Neural cell (in vitro differentiated cells): Measurements from ENCODE around the gene CCN2. TPM values are rescaled to one million over a fixed set of nuclear protein-coding genes. Genes with fewer than 3 reads are reported as not detected.

Experiments used
- H2AFZ ChIP-seq: fragments of 200-600, 300-800 bp; sonication (generic), shearing (Covaris generic); 2 replicates; pipeline ENCODE4 v1.6.0; 2014; ENCODE audit warnings: low read depth, mild to moderate bottlenecking, antibody characterized with exemption, low read length, moderate library complexity
- H3F3A ChIP-seq: fragments of 200-600 bp; shearing (Covaris generic); 2 replicates; pipeline ENCODE4 v1.6.1; 2016; ENCODE audit warnings: mild to moderate bottlenecking, moderate library complexity, mixed read lengths, antibody characterized with exemption, low read length; ENCODE audit not compliant: insufficient read depth, poor library complexity, severe bottlenecking
- H3K27ac ChIP-seq: fragments of 200-600, 300-800 bp; sonication (generic), shearing (Covaris generic); 2 replicates; pipeline ENCODE4 v1.5.1; 2014; ENCODE audit warnings: mild to moderate bottlenecking, low read length, moderate library complexity
- H3K27me3 ChIP-seq: fragments of 300-800, 200-600 bp; sonication (generic), shearing (Covaris generic); 2 replicates; pipeline ENCODE4 v1.6.0; 2014; ENCODE audit warnings: mild to moderate bottlenecking, low read depth, low read length, moderate library complexity; ENCODE audit not compliant: insufficient read depth
- H3K36me3 ChIP-seq: fragments of 300-800, 200-600 bp; sonication (generic), shearing (Covaris generic); 2 replicates; pipeline ENCODE4 v1.5.1; 2014; ENCODE audit warnings: mild to moderate bottlenecking, antibody characterized with exemption, low read length, moderate library complexity; ENCODE audit not compliant: insufficient read depth
- H3K4me2 ChIP-seq: fragments of 300-800, 200-600 bp; sonication (generic), shearing (Covaris generic); 2 replicates; pipeline ENCODE4 v1.6.0; 2014; ENCODE audit warnings: mild to moderate bottlenecking, low read length
- H3K4me3 ChIP-seq: fragments of 300-800, 200-600 bp; sonication (generic), shearing (Covaris generic); 2 replicates; pipeline ENCODE4 v1.5.1; 2014; ENCODE audit warnings: mild to moderate bottlenecking, low read length, moderate library complexity
- H3K79me2 ChIP-seq: fragments of 200-600 bp; shearing (Covaris generic); replicated peaks from 2 replicates; pipeline ENCODE4 v1.6.0; 2014; ENCODE audit warnings: mild to moderate bottlenecking, low read length, moderate library complexity; ENCODE audit not compliant: insufficient read depth
- H3K9ac ChIP-seq: fragments of 300-800, 200-600 bp; sonication (generic), shearing (Covaris generic); 2 replicates; pipeline ENCODE4 v1.6.1; 2016; ENCODE audit warnings: mild to moderate bottlenecking, low read length, mixed read lengths
- H3K9me2 ChIP-seq: fragments of 200-600 bp; shearing (Covaris generic); 2 replicates; pipeline ENCODE4 v1.6.1; 2016; ENCODE audit warnings: mild to moderate bottlenecking, low read length, mixed read lengths; ENCODE audit not compliant: insufficient read depth
- H3K9me3 ChIP-seq: fragments of 200-600, 300-800 bp; sonication (generic), shearing (Covaris generic); 2 replicates; pipeline ENCODE4 v1.6.1; 2016; ENCODE audit warnings: mild to moderate bottlenecking, mixed run types, low read length, moderate library complexity, mixed read lengths
- H4K20me1 ChIP-seq: fragments of 200-600 bp; shearing (Covaris generic); 2 replicates; pipeline ENCODE4 v1.6.1; 2016; ENCODE audit warnings: mild to moderate bottlenecking, mixed run types; ENCODE audit not compliant: insufficient read depth
- EP300 ChIP-seq: fragments of 450-650 bp; conservative IDR thresholded peaks from 2 replicates; pipeline ENCODE4 v1.6.1; 2014; ENCODE audit warnings: antibody characterized with exemption, mild to moderate bottlenecking, moderate library complexity; ENCODE audit not compliant: poor library complexity, severe bottlenecking
- EZH2 ChIP-seq: fragments of 200-600, 300-800 bp; shearing (Covaris generic), sonication (generic); IDR thresholded peaks from 2 replicates; pipeline ENCODE4 v1.6.1; 2014; ENCODE audit warnings: antibody characterized with exemption, low read length, borderline replicate concordance, mild to moderate bottlenecking; ENCODE audit not compliant: insufficient read depth, poor library complexity, severe bottlenecking
- MXI1 ChIP-seq: fragments of 450-650 bp; conservative IDR thresholded peaks from 2 replicates; pipeline ENCODE4 v1.6.1; 2014; ENCODE audit warnings: antibody characterized with exemption, mild to moderate bottlenecking; ENCODE audit not compliant: poor library complexity, severe bottlenecking
- POLR2AphosphoS5 ChIP-seq: IDR thresholded peaks from 2 replicates; pipeline ENCODE4 v1.6.1; 2012
- RAD21 ChIP-seq: fragments of 450-650 bp; conservative IDR thresholded peaks from 2 replicates; pipeline ENCODE4 v1.6.1; 2014; ENCODE audit warnings: antibody characterized with exemption, mild to moderate bottlenecking, moderate library complexity
- SMC3 ChIP-seq: fragments of 450-650 bp; conservative IDR thresholded peaks from 2 replicates; pipeline ENCODE4 v1.6.1; 2014; ENCODE audit warnings: antibody characterized with exemption, mild to moderate bottlenecking, moderate library complexity; ENCODE audit not compliant: poor library complexity
- TAF1 ChIP-seq: IDR thresholded peaks from 2 replicates; pipeline ENCODE4 v1.6.1; 2012; ENCODE audit warnings: low read depth
- polyA plus RNA-seq: library from polyadenylated mRNA; depleted of rRNA; stranded (reverse); fragments of >200 nt; gene quantifications from 2 replicates; pipeline ENCODE4 v1.2.3, GENCODE V29; 2014
- TF ChIP-seq, protein P1 (sequence below): fragments of 450-650 bp; IDR thresholded peaks from 2 replicates; pipeline ENCODE4 v1.5.1; 2014; ENCODE audit warnings: antibody characterized with exemption, mild to moderate bottlenecking, moderate library complexity; ENCODE audit not compliant: poor library complexity, severe bottlenecking
- TF ChIP-seq, protein P2 (sequence below): IDR thresholded peaks from 2 replicates; pipeline ENCODE4 v1.6.1; 2012; ENCODE audit warnings: borderline replicate concordance

Gene CCN2
- polyA plus RNA-seq, 1 donor from 2014 or later: 1.5 TPM

DNA sequence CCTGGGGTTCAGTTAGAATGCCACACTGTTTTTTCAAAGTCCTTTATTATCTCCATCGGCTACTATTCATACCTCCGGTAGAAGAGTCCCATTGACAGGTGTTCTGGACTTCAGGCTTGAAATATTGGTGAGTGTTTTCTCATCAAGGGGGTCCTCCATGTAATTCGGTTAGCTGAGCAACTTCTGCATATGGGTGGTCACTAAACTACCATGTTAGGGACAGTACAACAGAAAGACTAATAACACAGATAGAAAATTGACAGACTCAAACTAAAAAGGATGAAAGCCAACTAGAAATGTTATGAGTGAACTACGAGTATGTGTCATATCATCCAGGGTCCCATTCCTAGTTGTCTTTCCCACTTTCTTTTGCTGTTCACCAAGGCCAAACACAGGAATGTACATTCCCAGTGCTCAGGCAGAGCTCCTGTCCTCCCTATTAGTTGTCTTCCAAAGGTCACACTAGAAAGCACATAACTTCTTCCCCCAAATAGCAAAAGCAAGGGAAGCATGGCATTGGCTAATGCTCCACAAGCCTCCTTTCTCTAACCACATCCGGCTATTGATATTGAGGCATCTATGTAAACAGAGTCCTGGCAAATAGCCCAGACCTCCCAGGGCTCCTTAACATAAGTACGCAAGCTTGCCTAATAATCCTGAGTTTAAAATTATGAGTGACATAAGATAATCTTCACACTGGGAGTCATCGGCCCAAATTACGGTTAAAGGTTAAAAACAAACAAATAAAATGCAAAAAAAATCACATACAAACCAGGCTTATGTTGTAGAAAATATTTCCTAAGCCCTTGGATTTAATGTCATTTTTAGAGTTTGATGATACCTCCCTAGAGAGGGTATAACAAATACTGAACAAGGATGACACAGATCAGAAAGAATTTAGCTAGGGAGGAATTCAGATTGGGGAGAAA lies 13.2 kb downstream of the CCN2 start:
- no peaks in the 10 kb centered on the region for H3K36me3 ChIP-seq
- no peak overlapping the region for H2AFZ ChIP-seq
- H3K27ac ChIP-seq: no peak overlapping the region
- no peaks in the 10 kb centered on the region for H3K9me2 ChIP-seq
- H3K4me2 ChIP-seq: no peak overlapping the region
- no peaks in the 10 kb centered on the region for H3F3A ChIP-seq
- H3K4me3 ChIP-seq: no peak overlapping the region
- no peaks in the 10 kb centered on the region for H3K27me3 ChIP-seq
- no peaks in the 10 kb centered on the region for H3K9me3 ChIP-seq
- no peak overlapping the region for H3K9ac ChIP-seq
- H4K20me1 ChIP-seq: no peaks in the 10 kb centered on the region
- no peak for TF ChIP-seq MXI1
- no peak for TF ChIP-seq POLR2AphosphoS5
- no peak for TF ChIP-seq TAF1
- TF ChIP-seq, protein P1, sequence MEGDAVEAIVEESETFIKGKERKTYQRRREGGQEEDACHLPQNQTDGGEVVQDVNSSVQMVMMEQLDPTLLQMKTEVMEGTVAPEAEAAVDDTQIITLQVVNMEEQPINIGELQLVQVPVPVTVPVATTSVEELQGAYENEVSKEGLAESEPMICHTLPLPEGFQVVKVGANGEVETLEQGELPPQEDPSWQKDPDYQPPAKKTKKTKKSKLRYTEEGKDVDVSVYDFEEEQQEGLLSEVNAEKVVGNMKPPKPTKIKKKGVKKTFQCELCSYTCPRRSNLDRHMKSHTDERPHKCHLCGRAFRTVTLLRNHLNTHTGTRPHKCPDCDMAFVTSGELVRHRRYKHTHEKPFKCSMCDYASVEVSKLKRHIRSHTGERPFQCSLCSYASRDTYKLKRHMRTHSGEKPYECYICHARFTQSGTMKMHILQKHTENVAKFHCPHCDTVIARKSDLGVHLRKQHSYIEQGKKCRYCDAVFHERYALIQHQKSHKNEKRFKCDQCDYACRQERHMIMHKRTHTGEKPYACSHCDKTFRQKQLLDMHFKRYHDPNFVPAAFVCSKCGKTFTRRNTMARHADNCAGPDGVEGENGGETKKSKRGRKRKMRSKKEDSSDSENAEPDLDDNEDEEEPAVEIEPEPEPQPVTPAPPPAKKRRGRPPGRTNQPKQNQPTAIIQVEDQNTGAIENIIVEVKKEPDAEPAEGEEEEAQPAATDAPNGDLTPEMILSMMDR: no peak
- TF ChIP-seq, protein P2, sequence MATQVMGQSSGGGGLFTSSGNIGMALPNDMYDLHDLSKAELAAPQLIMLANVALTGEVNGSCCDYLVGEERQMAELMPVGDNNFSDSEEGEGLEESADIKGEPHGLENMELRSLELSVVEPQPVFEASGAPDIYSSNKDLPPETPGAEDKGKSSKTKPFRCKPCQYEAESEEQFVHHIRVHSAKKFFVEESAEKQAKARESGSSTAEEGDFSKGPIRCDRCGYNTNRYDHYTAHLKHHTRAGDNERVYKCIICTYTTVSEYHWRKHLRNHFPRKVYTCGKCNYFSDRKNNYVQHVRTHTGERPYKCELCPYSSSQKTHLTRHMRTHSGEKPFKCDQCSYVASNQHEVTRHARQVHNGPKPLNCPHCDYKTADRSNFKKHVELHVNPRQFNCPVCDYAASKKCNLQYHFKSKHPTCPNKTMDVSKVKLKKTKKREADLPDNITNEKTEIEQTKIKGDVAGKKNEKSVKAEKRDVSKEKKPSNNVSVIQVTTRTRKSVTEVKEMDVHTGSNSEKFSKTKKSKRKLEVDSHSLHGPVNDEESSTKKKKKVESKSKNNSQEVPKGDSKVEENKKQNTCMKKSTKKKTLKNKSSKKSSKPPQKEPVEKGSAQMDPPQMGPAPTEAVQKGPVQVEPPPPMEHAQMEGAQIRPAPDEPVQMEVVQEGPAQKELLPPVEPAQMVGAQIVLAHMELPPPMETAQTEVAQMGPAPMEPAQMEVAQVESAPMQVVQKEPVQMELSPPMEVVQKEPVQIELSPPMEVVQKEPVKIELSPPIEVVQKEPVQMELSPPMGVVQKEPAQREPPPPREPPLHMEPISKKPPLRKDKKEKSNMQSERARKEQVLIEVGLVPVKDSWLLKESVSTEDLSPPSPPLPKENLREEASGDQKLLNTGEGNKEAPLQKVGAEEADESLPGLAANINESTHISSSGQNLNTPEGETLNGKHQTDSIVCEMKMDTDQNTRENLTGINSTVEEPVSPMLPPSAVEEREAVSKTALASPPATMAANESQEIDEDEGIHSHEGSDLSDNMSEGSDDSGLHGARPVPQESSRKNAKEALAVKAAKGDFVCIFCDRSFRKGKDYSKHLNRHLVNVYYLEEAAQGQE: no peak
- TF ChIP-seq EP300: no peak
- TF ChIP-seq SMC3: no peak
- no peak for TF ChIP-seq RAD21
- no peak for TF ChIP-seq EZH2
- no peaks in the 10 kb centered on the region for H3K79me2 ChIP-seq

DNA sequence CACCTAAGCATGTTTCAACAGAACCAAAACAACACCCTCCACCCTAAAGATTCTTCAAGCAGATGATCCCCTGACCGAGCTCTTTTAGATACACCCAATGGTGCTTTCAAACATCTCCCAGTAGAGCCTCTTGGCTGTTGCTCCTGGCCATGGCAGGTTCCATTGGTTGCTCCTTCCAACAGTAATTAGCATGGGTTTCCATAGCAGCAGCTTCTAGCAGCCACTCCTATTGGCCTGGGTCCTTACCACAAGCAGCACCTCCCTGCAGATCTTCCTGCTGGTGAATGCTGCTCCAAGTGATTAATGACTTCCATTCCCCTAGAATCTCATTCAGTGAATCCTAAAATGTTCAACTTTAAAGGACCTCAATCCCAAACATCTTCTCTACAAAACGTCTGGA lies 13.9 kb downstream of the CCN2 start:
- H3K9me2 ChIP-seq: no peaks in the 10 kb centered on the region
- H3K27me3 ChIP-seq: no peaks in the 10 kb centered on the region
- H3K4me3 ChIP-seq: no peak overlapping the region
- no peak overlapping the region for H3K9ac ChIP-seq
- H2AFZ ChIP-seq: no peak overlapping the region
- H3K79me2 ChIP-seq: no peaks in the 10 kb centered on the region
- H3K9me3 ChIP-seq: no peaks in the 10 kb centered on the region
- no peak overlapping the region for H3K4me2 ChIP-seq
- H3K36me3 ChIP-seq: no peaks in the 10 kb centered on the region
- no peak overlapping the region for H3K27ac ChIP-seq
- no peaks in the 10 kb centered on the region for H4K20me1 ChIP-seq
- H3F3A ChIP-seq: no peaks in the 10 kb centered on the region
- TF ChIP-seq, protein P2: no peak
- TF ChIP-seq POLR2AphosphoS5: no peak
- TF ChIP-seq, protein P1: no peak
- no peak for TF ChIP-seq EZH2
- no peak for TF ChIP-seq MXI1
- TF ChIP-seq SMC3: no peak
- TF ChIP-seq RAD21: no peak
- no peak for TF ChIP-seq TAF1
- no peak for TF ChIP-seq EP300
